D721Med (cell line): ENCODE data around the gene TVP23B.
"Not testable (repeated sequence)": the region's sequence is repeated elsewhere in the genome, so short reads cannot be mapped to it uniquely, and the experiment has no call there.

ENCODE experiments used
- DNase-seq: peaks from one replicate; pipeline ENCODE4 v3.0.0; 2011; ENCODE audit warnings: low spot score; ENCODE audit not compliant: insufficient read length
- FAIRE-seq: peaks from 2 replicates; lab custom pipeline; 2011; peaks lifted over from hg19 to GRCh38; lab: Jason Lieb, UNC
- TF ChIP-seq, protein P1 (sequence below): IDR thresholded peaks from 2 replicates; pipeline ENCODE4 v1.5.1; 2012; ENCODE audit warnings: mild to moderate bottlenecking, control low read depth; ENCODE audit not compliant: insufficient read depth; ENCODE audit errors: missing control alignments

Gene TVP23B

DNA sequence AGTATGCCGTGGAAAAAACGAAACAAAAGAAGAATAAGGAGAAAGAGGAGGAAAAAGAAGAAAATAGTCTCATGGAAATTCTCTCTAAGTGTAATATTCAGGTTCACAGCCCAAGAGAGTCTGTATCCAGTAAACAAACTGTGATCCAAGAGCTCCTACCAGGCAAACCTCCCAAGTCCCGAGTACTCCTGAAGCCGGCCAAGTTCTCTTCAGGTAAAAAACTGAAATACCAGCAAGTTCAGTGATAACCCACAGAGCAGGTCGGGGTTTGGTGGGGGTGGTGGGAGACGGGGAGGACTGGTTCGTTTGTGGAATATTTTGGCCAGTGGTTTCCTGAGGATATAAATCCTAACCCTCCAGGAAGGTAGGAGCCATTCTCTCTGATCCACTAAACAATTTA, 8.5 kb upstream of the TVP23B start:
- no peak for FAIRE-seq

GRCh38 chr17:18781805-18782204, 822 bp downstream of the TVP23B start:
- DNase-seq = not testable (repeated sequence)

More for the DNA sequence above, 8.5 kb upstream of the TVP23B start:
- DNase-seq = no peak
- TF ChIP-seq, protein P1, sequence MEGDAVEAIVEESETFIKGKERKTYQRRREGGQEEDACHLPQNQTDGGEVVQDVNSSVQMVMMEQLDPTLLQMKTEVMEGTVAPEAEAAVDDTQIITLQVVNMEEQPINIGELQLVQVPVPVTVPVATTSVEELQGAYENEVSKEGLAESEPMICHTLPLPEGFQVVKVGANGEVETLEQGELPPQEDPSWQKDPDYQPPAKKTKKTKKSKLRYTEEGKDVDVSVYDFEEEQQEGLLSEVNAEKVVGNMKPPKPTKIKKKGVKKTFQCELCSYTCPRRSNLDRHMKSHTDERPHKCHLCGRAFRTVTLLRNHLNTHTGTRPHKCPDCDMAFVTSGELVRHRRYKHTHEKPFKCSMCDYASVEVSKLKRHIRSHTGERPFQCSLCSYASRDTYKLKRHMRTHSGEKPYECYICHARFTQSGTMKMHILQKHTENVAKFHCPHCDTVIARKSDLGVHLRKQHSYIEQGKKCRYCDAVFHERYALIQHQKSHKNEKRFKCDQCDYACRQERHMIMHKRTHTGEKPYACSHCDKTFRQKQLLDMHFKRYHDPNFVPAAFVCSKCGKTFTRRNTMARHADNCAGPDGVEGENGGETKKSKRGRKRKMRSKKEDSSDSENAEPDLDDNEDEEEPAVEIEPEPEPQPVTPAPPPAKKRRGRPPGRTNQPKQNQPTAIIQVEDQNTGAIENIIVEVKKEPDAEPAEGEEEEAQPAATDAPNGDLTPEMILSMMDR = no peak

GRCh38 chr17:18785933-18786332, 5.0 kb downstream of the TVP23B start:
- not testable (repeated sequence) for DNase-seq
- peak; percentile 92 for FAIRE-seq

More at GRCh38 chr17:18781805-18782204, 822 bp downstream of the TVP23B start:
- FAIRE-seq = not testable (repeated sequence)

GRCh38 chr17:18786890-18787289, 5.9 kb downstream of the TVP23B start:
- not testable (repeated sequence) for DNase-seq, FAIRE-seq

- not testable (repeated sequence) for FAIRE-seq, DNase-seq
These were observed 10.4 kb downstream of the TVP23B start for GRCh38 chr17:18791402-18791801.

- not testable (repeated sequence) for FAIRE-seq, DNase-seq
These were observed 13.9 kb downstream of the TVP23B start for GRCh38 chr17:18794841-18795240.

- not testable (repeated sequence) for FAIRE-seq, DNase-seq
These were observed 15.9 kb downstream of the TVP23B start for GRCh38 chr17:18796887-18797286.

DNA sequence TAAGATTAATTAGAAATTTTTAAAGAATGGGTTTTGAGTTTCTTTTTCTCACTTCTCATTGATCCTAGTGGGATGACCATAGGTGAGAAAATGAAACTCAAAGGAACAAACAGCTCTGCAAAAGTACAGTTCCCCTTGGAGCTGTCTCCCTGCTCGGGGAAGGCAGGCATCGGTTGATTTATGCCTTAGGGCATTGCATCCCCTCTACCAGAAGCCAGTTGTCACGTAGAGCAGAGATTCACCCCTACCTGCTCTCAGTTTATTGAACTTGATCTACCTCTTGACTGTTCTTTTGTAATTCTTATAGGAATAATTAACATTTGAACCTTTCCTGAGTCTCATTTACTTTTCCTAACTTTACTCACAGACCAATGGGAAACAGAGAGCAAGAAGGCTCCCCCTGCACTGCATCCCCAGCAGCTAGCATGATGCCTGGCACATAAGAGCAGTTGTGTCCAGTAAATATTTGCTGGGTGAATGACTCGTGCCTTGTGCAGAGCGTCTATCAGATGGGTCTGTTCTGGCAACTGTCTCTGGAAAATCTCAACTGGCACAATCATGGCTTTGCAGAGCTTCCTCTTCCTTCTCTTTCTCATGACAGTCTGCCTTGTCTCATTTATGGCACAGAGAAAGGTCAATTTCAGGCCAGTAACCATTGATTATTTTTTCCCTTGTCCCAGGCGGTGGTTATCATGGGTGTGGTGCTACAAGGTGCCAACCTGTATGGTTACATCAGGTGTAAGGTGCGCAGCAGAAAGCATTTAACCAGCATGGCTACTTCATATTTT, 22.7 kb downstream of the TVP23B start:
- not testable (repeated sequence) for FAIRE-seq

GRCh38 chr17:18815924-18816323, 34.9 kb downstream of the TVP23B start:
- not testable (repeated sequence) for DNase-seq, FAIRE-seq

More for the DNA sequence above, 22.7 kb downstream of the TVP23B start:
- not testable (repeated sequence) for DNase-seq

DNA sequence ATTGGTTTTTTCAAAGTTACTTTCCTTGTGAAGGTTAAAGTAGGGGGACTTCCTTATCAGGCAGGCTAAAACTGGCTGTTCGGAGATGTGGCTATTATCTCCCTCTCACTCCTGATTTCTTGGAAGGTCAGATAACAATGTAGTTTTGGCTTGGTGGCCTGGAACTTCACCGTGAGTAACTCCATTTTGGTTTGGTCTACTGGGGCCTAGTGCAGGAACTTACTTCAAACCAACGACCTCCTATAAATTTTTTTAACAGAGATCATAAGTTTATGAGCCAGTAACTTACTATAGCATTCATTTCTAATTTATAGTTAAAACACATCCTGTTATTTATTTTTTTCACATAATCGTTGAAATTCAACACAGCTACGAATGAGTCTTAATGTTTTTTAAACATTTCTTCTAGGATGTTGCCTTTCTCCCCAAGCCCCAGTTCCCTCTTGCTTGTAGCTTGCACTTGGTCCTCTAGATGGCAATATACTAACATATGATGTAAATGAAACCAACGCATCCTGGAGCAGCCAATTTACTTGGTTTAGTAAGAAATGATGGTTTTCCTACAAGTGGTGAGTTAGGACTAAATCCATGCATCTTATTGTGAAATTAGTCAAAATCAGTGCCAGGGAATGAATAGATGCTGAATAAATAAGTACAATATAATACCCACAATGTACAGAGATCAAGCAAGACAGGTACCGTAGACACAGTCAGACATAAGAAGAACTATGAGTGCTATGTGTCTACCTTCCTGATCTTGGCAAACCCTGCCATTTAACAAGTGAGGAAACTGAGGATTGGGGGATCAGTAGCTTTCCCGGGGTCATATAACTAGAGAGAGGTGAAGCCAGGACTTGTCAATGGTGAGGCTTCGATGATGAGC, 35.7 kb downstream of the TVP23B start:
- DNase-seq = not testable (repeated sequence)
- FAIRE-seq = peak; percentile 94
- TF ChIP-seq, protein P1 = peak; percentile 44

DNA sequence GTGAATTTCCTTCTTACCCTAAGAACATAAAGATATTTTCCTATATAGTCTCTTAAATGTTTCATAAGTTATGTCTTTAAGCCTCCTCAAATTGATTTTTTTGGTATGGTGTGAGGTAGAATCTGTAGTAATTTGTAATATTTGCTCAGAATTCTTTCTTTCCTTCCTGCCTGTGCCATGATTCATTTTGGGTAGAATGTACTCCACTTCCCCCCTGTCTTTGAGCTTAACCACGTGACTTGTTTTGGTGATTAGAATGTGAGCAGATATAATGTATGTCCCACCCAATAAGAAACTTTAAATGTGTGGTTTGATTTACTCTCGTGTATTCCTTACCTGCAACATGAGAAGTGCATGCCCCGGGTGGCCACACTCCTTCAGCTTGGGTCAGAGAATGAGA, 40.4 kb downstream of the TVP23B start:
- not testable (repeated sequence) for FAIRE-seq, DNase-seq

DNA sequence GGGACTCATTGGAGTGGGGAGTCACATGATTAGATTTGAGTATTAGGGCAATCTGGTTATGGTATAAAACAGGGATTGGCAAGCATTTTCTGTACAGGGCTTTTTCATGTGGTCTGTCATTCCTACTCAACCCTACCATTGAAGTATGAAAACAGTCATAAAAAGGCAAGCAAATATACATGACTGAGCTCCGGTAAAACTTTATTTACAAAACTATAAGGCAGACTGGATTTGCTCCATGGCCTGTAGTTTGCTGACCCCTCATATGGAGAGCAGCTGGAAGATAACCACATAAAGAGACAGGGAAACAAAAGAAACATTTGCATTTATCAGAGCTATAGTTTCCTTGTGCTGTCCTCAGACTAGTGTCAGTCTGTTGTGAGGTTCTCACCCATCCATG, 46.6 kb downstream of the TVP23B start:
- DNase-seq, FAIRE-seq: not testable (repeated sequence)
